ENCODE measurements around the gene MB21D2.
"Not testable (repeated sequence)": the region's sequence is repeated elsewhere in the genome, so short reads cannot be mapped to it uniquely, and the experiment has no call there.

MB21D2 gene

GRCh38 chr3:192917404-192918274 is at the start of gene MB21D2:
TSS of gene MB21D2 (minus strand) at chr3:192917856. CDS start at chr3:192917840, 16 bp downstream.
- Histone ChIP-seq H2AFZ (ENCODE audit: low read length) (no peak within 1 kb of the TSS), H3F3A (ENCODE audit: insufficient read depth, low read length) (no peaks in the 10 kb centered on the region), H3K9me3 (ENCODE audit: low read length) (no peaks in the 10 kb centered on the region), H3K9ac (ENCODE audit: low read length) (no peak within 1 kb of the TSS), H4K20me1 (ENCODE audit: insufficient read depth, low read length) (no peaks in the 10 kb centered on the region), H3K4me2 (ENCODE audit: low read length) (peak within 1 kb of the TSS; percentile 6; the same call in 1 of the 2 replicates), H3K36me3 (ENCODE audit: insufficient read depth, low read length) (no peaks in the 10 kb centered on the region), H3K27me3 (ENCODE audit: insufficient read depth, low read length) (peaks cover 9% of the 10 kb centered on the region; the same call in 1 of the 2 replicates), H3K4me1 (ENCODE audit: insufficient read depth, low read length, severe bottlenecking) (no peaks in the 10 kb centered on the region), H3K27ac (ENCODE audit: low read depth, low read length, poor library complexity, severe bottlenecking) (no peak within 1 kb of the TSS), H3K9me2 (ENCODE audit: low read depth, low read length) (no peaks in the 10 kb centered on the region), H3K4me3 (ENCODE audit: low read depth, low read length, poor library complexity, severe bottlenecking) (peak within 1 kb of the TSS; percentile 39), H3K79me2 (ENCODE audit: insufficient read depth, low read length) (no peaks in the 10 kb centered on the region)
- no peak for TF ChIP-seq EZH2 (IDR thresholded peaks at IDR 0.05; ENCODE audit: borderline replicate concordance, low read length)
- TF ChIP-seq CTCF (IDR thresholded peaks at IDR 0.05; ENCODE audit: low read length) = no peak

- not testable (repeated sequence) for H3K4me2 ChIP-seq (ENCODE audit: low read length); H3K9me3 ChIP-seq (ENCODE audit: low read length); H3K27me3 ChIP-seq (ENCODE audit: insufficient read depth, low read length); H3K36me3 ChIP-seq (ENCODE audit: insufficient read depth, low read length); H3K4me1 ChIP-seq (ENCODE audit: insufficient read depth, low read length, severe bottlenecking); H4K20me1 ChIP-seq (ENCODE audit: insufficient read depth, low read length); H3F3A ChIP-seq (ENCODE audit: insufficient read depth, low read length); H2AFZ ChIP-seq (ENCODE audit: low read length); H3K27ac ChIP-seq (ENCODE audit: low read depth, low read length, poor library complexity, severe bottlenecking); H3K9me2 ChIP-seq (ENCODE audit: low read depth, low read length); H3K79me2 ChIP-seq (ENCODE audit: insufficient read depth, low read length); H3K9ac ChIP-seq (ENCODE audit: low read length); H3K4me3 ChIP-seq (ENCODE audit: low read depth, low read length, poor library complexity, severe bottlenecking)
Measured at GRCh38 chr3:192964959-192965719, 47.5 kb upstream of the MB21D2 start.

- H3K4me1 ChIP-seq (ENCODE audit: insufficient read depth, low read length, severe bottlenecking) = no peaks in the 10 kb centered on the region
- TF ChIP-seq CTCF (IDR thresholded peaks at IDR 0.05; ENCODE audit: low read length) = no peak
- no peak for TF ChIP-seq EZH2 (IDR thresholded peaks at IDR 0.05; ENCODE audit: borderline replicate concordance, low read length)
- H3K79me2 ChIP-seq (ENCODE audit: insufficient read depth, low read length) = no peaks in the 10 kb centered on the region
Measured at GRCh38 chr3:192959773-192960172, 42.1 kb upstream of the MB21D2 start.

More at GRCh38 chr3:192959773-192960172, 42.1 kb upstream of the MB21D2 start:
- Histone ChIP-seq H3K4me3 (ENCODE audit: low read depth, low read length, poor library complexity, severe bottlenecking) (no peak overlapping the region), H3K9me3 (ENCODE audit: low read length) (no peaks in the 10 kb centered on the region), H3K4me2 (ENCODE audit: low read length) (no peak overlapping the region), H3K9me2 (ENCODE audit: low read depth, low read length) (no peaks in the 10 kb centered on the region), H3K27ac (ENCODE audit: low read depth, low read length, poor library complexity, severe bottlenecking) (no peak overlapping the region), H4K20me1 (ENCODE audit: insufficient read depth, low read length) (no peaks in the 10 kb centered on the region), H3K9ac (ENCODE audit: low read length) (no peak overlapping the region), H3K27me3 (ENCODE audit: insufficient read depth, low read length) (no peaks in the 10 kb centered on the region), H2AFZ (ENCODE audit: low read length) (no peak overlapping the region), H3F3A (ENCODE audit: insufficient read depth, low read length) (no peaks in the 10 kb centered on the region), H3K36me3 (ENCODE audit: insufficient read depth, low read length) (no peaks in the 10 kb centered on the region)

All from OCI-LY1 (cell line).